ENCODE results near the gene LEKR1. TPM values are rescaled to one million over a fixed set of nuclear protein-coding genes. Genes with fewer than 3 reads are reported as not detected.

Gene LEKR1
- total and polyA plus RNA-seq, 9 of the 15 experiments (the other 6 are each of a cell fraction or from before 2014, with no cell fraction given): 0.76 to 1.8 (median 1.2) TPM

DNA sequence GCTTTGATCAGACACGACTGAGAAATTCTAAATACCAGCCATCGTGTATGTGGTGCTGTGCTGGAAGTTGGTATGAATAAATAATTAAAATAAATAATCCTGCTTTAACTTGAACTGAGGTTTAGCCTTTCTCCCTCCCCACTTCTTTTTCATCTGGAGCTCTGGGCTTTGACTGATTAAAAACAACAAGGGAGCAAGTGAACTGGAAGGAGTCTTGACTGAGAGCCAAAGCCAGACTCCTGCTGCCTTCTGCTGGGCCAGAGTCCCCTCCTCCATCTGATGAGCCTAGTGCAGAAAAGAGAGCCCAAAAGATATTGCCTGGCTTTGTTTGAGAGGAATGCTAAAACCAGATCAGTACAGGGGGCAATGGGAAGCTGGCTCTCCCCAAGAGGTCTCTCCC is 237.8 kb downstream of the LEKR1 start:
- Histone ChIP-seq H4K20me1 (replicated peaks; ENCODE audit: control insufficient read depth, insufficient read depth, low read length) (no peaks in the 10 kb centered on the region), H3K4me1 (replicated peaks in 1 of 2; ENCODE audit: control insufficient read depth in 2 of 2, insufficient read depth in 2 of 2, low read length in 2 of 2) (no peaks in the 10 kb centered on the region; a peak in 2 of 5 replicates), H3K9ac (ENCODE audit: insufficient read depth in 1 of 2, low read depth in 2 of 2, low read length in 2 of 2) (no peak overlapping the region; a peak in 1 of 4 replicates), H3K36me3 (ENCODE audit: control insufficient read depth, insufficient read depth, low read length) (no peaks in the 10 kb centered on the region), H3K27ac (ENCODE audit: extremely low read depth, low read depth, low read length) (no peak overlapping the region), H3K4me3 (no peak overlapping the region), H3K27me3 (ENCODE audit: control insufficient read depth in 2 of 2, insufficient read depth in 2 of 2, low read length in 2 of 2) (no peaks in the 10 kb centered on the region), H3K9me1 (ENCODE audit: control insufficient read depth, insufficient read depth, low read length) (no peaks in the 10 kb centered on the region), H3K79me2 (ENCODE audit: control insufficient read depth, insufficient read depth, low read length) (no peaks in the 10 kb centered on the region), H2AFZ (ENCODE audit: low read depth, low read length) (no peak overlapping the region), H3K4me2 (ENCODE audit: insufficient read depth, low read length) (no peak overlapping the region), H3K9me3 (replicated peaks; ENCODE audit: control insufficient read depth, insufficient read depth, low read depth, low read length) (no peaks in the 10 kb centered on the region)
- FAIRE-seq (no peak), DNase-seq (ENCODE audit: extremely low read depth in 1 of 4, low spot score in 3 of 4) (no peak), ATAC-seq (peak; percentile 22; the same call in 2 of the 3 replicates)
- no TSS peak for BruUV-seq (replicated peaks)
- no peak for TF ChIP-seq KDM1A (IDR thresholded peaks at IDR 0.05)
- TF ChIP-seq RAD21 (CRISPR knock-in tag; conservative IDR thresholded peaks at IDR 0.05 in 1 of 2, IDR thresholded peaks at IDR 0.05 in 1 of 2): peak in 1 of 2 experiments; percentile 16; a peak in 1 of 4 replicates
- 8% methylated on average over 2 of the region's 2 CpGs for WGBS (ENCODE audit: insufficient coverage, low coverage, missing lambda C conversion rate)
- intact Hi-C loops (cut with micrococcal nuclease): no loop called here
- in situ Hi-C loops (cut with MboI): no loop called here
- POLR2A ChIA-PET: interaction anchor here (1.2 kb wide), 1 partner anchor 381 kb away, joined by 3 read pairs; no protein-coding TSS in a partner anchor
- CTCF ChIA-PET (ENCODE audit: low intra/inter-chr PET ratio): no interaction called here

DNA sequence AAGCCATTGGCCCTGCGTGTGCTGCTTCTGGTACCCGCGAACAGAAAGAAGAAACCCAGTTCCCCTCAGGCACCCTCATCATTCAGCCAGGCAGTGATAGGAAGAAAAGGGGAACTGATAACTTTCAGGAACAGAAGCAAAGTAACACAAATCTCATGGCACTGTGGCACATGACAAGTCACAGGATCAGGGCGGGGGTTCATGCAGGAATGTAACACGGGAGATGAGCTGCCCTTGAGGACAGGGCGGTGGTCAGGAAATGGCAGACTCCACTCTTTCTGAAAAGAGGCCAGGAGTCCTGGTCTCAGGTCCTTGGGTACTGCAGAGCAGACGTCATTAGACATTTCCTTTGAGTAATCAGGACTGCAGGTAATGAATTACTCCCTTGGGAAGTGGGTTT is 238.2 kb downstream of the LEKR1 start:
- Histone ChIP-seq H3K79me2 (ENCODE audit: control insufficient read depth, insufficient read depth, low read length) (no peaks in the 10 kb centered on the region), H3K27ac (ENCODE audit: extremely low read depth, low read depth, low read length) (no peak overlapping the region), H3K9me3 (replicated peaks; ENCODE audit: control insufficient read depth, insufficient read depth, low read depth, low read length) (no peaks in the 10 kb centered on the region), H3K27me3 (ENCODE audit: control insufficient read depth in 2 of 2, insufficient read depth in 2 of 2, low read length in 2 of 2) (no peaks in the 10 kb centered on the region), H3K9ac (ENCODE audit: insufficient read depth in 1 of 2, low read depth in 2 of 2, low read length in 2 of 2) (no peak overlapping the region; a peak in 1 of 4 replicates), H4K20me1 (replicated peaks; ENCODE audit: control insufficient read depth, insufficient read depth, low read length) (no peaks in the 10 kb centered on the region), H2AFZ (ENCODE audit: low read depth, low read length) (no peak overlapping the region; the same call in 1 of the 2 replicates), H3K36me3 (ENCODE audit: control insufficient read depth, insufficient read depth, low read length) (no peaks in the 10 kb centered on the region), H3K4me3 (no peak overlapping the region), H3K4me1 (replicated peaks in 1 of 2; ENCODE audit: control insufficient read depth in 2 of 2, insufficient read depth in 2 of 2, low read length in 2 of 2) (no peaks in the 10 kb centered on the region; a peak in 3 of 5 replicates), H3K9me1 (ENCODE audit: control insufficient read depth, insufficient read depth, low read length) (no peaks in the 10 kb centered on the region), H3K4me2 (ENCODE audit: insufficient read depth, low read length) (no peak overlapping the region)
- ChIA-PET POLR2A (interaction anchor here (1.2 to 1.6 kb wide), 2 partner anchors 24 to 382 kb away, joined by 3 read pairs; no protein-coding TSS in a partner anchor), CTCF (ENCODE audit: low intra/inter-chr PET ratio) (no interaction called here)
- BruUV-seq (replicated peaks): no TSS peak
- 24% methylated on average over 7 of the region's 7 CpGs for WGBS (ENCODE audit: insufficient coverage, low coverage, missing lambda C conversion rate)
- DNase-seq (ENCODE audit: extremely low read depth in 1 of 4, low spot score in 3 of 4): no peak
- intact Hi-C loops (cut with micrococcal nuclease): no loop called here
- no peak for FAIRE-seq
- in situ Hi-C loops (cut with MboI): no loop called here
- ATAC-seq: peak; percentile 24; the same call in 2 of the 3 replicates
- TF ChIP-seq ZC3H4 (CRISPR knock-in tag; IDR thresholded peaks at IDR 0.05; ENCODE audit: borderline replicate concordance): no peak
- TF ChIP-seq ZNF655 (CRISPR knock-in tag; IDR thresholded peaks at IDR 0.05): no peak
- TF ChIP-seq ZNF766 (CRISPR knock-in tag; conservative IDR thresholded peaks at IDR 0.05): 0 out of 2 replicates have a peak, but pooled peaks have one; percentile 28
- no peak for TF ChIP-seq HIVEP1 (CRISPR knock-in tag; IDR thresholded peaks at IDR 0.05)
- no peak for TF ChIP-seq GTF2E2 (tag; IDR thresholded peaks at IDR 0.05)
- TF ChIP-seq BMI1 (IDR thresholded peaks at IDR 0.05; ENCODE audit: low read length): no peak
- TF ChIP-seq NONO (IDR thresholded peaks at IDR 0.05; ENCODE audit: low read depth in 2 of 2, low read length in 1 of 2): no peak
- no peak for TF ChIP-seq FIP1L1 (IDR thresholded peaks at IDR 0.05; ENCODE audit: low read depth, low read length, poor library complexity, severe bottlenecking)
- TF ChIP-seq NCOA6 (IDR thresholded peaks at IDR 0.05): no peak

Measured in K562 (cell line).